Peyer's patch (tissue), 4 donors: ENCODE measurements around the gene ERC1.
"Not testable (repeated sequence)": the region's sequence is repeated elsewhere in the genome, so short reads cannot be mapped to it uniquely, and the experiment has no call there.

Experiments
- POLR2A ChIP-seq, 2 donors: fragments of 450-650 bp; IDR thresholded peaks; one replicate each; pipeline ENCODE4 v1.5.1; 2017; ENCODE audit warnings: antibody characterized with exemption in 2 of 2, mild to moderate bottlenecking in 2 of 2, moderate library complexity in 2 of 2
- TF ChIP-seq, protein P1 (sequence below), 6 experiments: fragments of 450-650 bp in 4 of 6; fragments of 200-600 bp in 2 of 6; sonication (generic) in 1 of 6; IDR thresholded peaks; one replicate each; pipeline ENCODE4 v1.5.1; 2017 to 2019; ENCODE audit warnings: antibody characterized with exemption in 6 of 6, mild to moderate bottlenecking in 3 of 6, moderate library complexity in 1 of 6

DNA sequence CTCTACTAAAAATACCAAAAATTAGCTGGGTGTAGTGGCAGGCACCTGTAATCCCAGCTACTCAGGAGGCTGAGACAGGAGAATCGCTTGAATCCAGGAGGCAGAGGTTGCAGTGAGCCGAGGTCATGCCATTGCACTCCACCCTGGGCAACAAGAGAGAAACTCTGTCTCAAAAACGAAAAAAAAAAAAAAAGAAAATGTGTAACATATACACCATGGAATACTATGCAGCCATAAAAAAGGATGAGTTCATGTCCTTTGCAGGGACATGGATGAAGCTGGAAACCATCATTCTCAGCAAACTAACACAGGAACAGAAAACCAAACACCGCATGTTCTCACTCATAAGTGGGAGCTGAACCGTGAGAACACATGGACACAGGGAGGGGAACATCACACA, 326.0 kb downstream of the ERC1 start:
- TF ChIP-seq POLR2A (IDR thresholded peaks at IDR 0.05): not testable (repeated sequence)
- TF ChIP-seq, protein P1, sequence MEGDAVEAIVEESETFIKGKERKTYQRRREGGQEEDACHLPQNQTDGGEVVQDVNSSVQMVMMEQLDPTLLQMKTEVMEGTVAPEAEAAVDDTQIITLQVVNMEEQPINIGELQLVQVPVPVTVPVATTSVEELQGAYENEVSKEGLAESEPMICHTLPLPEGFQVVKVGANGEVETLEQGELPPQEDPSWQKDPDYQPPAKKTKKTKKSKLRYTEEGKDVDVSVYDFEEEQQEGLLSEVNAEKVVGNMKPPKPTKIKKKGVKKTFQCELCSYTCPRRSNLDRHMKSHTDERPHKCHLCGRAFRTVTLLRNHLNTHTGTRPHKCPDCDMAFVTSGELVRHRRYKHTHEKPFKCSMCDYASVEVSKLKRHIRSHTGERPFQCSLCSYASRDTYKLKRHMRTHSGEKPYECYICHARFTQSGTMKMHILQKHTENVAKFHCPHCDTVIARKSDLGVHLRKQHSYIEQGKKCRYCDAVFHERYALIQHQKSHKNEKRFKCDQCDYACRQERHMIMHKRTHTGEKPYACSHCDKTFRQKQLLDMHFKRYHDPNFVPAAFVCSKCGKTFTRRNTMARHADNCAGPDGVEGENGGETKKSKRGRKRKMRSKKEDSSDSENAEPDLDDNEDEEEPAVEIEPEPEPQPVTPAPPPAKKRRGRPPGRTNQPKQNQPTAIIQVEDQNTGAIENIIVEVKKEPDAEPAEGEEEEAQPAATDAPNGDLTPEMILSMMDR (IDR thresholded peaks at IDR 0.05): not testable (repeated sequence)
